NB4 (cell line): ENCODE data around the gene PRTN3.

ENCODE experiments used
- DNase-seq: peaks from one replicate; pipeline ENCODE4 v3.0.0; 2010; ENCODE audit warnings: low read depth
- H3K4me3 ChIP-seq: one replicate; pipeline ENCODE4 v1.5.1; 2011; ENCODE audit warnings: mild to moderate bottlenecking, low read depth, low read length, moderate library complexity
- MAX ChIP-seq: IDR thresholded peaks from 2 replicates; pipeline ENCODE4 v1.6.1; 2011; ENCODE audit warnings: low read depth, low read length
- MYC ChIP-seq: IDR thresholded peaks from 2 replicates; pipeline ENCODE4 v1.6.1; 2011; ENCODE audit warnings: low read depth, low read length
- POLR2A ChIP-seq: IDR thresholded peaks from 2 replicates; pipeline ENCODE4 v1.6.1; 2011; ENCODE audit warnings: mild to moderate bottlenecking; ENCODE audit not compliant: insufficient read length; ENCODE audit errors: extremely low read depth
- TF ChIP-seq, protein P1 (sequence below): IDR thresholded peaks from one replicate; pipeline ENCODE4 v1.5.1; 2012; ENCODE audit warnings: low read depth, low read length

PRTN3 gene

GRCh38 chr19:879711-880438 is 39.1 kb downstream of the PRTN3 start:
- no peak for DNase-seq
- no peak overlapping the region for H3K4me3 ChIP-seq
- no peak for TF ChIP-seq POLR2A
- TF ChIP-seq MAX: no peak
- TF ChIP-seq, protein P1, sequence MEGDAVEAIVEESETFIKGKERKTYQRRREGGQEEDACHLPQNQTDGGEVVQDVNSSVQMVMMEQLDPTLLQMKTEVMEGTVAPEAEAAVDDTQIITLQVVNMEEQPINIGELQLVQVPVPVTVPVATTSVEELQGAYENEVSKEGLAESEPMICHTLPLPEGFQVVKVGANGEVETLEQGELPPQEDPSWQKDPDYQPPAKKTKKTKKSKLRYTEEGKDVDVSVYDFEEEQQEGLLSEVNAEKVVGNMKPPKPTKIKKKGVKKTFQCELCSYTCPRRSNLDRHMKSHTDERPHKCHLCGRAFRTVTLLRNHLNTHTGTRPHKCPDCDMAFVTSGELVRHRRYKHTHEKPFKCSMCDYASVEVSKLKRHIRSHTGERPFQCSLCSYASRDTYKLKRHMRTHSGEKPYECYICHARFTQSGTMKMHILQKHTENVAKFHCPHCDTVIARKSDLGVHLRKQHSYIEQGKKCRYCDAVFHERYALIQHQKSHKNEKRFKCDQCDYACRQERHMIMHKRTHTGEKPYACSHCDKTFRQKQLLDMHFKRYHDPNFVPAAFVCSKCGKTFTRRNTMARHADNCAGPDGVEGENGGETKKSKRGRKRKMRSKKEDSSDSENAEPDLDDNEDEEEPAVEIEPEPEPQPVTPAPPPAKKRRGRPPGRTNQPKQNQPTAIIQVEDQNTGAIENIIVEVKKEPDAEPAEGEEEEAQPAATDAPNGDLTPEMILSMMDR: no peak
- no peak for TF ChIP-seq MYC

DNA sequence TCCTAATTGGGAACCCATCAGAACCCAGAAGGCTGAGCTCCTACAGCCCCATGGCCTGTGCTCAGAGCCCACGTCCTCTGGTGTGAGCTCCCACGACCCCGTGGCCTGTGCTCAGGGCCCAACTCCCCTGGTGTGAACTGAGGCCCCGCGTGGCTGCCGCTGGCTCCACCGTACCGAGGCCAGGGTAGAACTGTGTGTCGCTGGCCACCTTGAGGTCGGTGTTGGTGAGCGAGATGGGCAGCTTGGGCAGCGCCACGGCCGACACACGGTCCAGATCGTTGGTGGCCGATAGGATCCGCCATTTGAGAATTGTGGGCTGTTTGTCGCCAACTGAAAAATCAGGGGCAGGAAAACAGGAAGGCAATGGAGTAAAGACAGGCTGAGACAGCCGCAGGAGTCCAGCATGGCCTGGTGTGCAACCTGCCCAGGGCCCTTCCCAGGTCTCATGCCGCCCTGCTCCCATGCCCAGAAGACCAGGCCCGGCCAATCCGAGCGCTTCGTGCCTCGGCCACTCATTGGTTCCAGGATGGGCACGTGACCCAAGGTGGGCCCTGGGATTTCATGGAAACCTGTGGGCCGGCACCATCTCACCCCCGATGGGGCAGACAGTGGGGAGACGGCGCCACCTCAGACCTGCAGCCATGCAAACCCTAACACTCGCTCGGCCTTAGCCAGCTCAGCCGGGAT is 40.7 kb downstream of the PRTN3 start:
- no peak for DNase-seq

GRCh38 chr19:882871-883497 is 42.2 kb downstream of the PRTN3 start:
- no peak for DNase-seq
- no peak for TF ChIP-seq MAX
- no peak for TF ChIP-seq MYC
- no peak for TF ChIP-seq POLR2A
- TF ChIP-seq, protein P1: no peak
- H3K4me3 ChIP-seq: no peak overlapping the region

More for the DNA sequence above, 40.7 kb downstream of the PRTN3 start:
- TF ChIP-seq POLR2A (no peak), MYC (no peak), MAX (no peak)
- TF ChIP-seq, protein P1: no peak
- no peak overlapping the region for H3K4me3 ChIP-seq

- H3K4me3 ChIP-seq: no peak overlapping the region
- no peak for DNase-seq
- TF ChIP-seq, protein P1: no peak
- TF ChIP-seq MYC: no peak
- no peak for TF ChIP-seq POLR2A
- no peak for TF ChIP-seq MAX
Observed at GRCh38 chr19:883661-884211, 42.9 kb downstream of the PRTN3 start.

- H3K4me3 ChIP-seq: no peak overlapping the region
- TF ChIP-seq MYC: no peak
- TF ChIP-seq, protein P1: no peak
- TF ChIP-seq POLR2A: no peak
- TF ChIP-seq MAX: no peak
- no peak for DNase-seq
Observed at GRCh38 chr19:884420-885211, 43.8 kb downstream of the PRTN3 start.
